NCI-H2171 (cell line): ENCODE measurements around the gene LRIT3.
"Not testable (repeated sequence)": the region's sequence is repeated elsewhere in the genome, so short reads cannot be mapped to it uniquely, and the experiment has no call there.

Experiments
- DNase-seq: peaks from one replicate; lab custom pipeline; 2025; lab: John Stamatoyannopoulos, UW

The LRIT3 gene

DNA sequence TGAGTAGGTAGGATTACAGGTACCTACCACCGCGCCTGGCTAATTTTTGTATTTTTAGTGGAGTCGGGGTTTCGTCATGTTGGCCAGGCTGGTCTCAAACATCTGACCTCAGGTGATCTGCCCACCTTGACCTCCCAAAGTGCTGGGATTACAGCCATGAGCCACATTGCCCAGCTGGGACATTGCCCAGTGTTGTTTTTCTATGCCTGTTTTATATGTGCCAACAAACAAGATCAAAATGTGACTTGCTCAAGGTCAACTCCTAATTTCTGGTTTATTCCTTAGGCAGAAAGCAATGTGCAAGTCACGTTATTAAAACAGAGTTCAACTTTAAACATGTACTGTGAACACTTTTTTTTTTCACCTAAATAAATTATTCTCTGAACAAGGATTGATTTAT, 2.7 kb downstream of the LRIT3 start:
- no peak for DNase-seq

DNA sequence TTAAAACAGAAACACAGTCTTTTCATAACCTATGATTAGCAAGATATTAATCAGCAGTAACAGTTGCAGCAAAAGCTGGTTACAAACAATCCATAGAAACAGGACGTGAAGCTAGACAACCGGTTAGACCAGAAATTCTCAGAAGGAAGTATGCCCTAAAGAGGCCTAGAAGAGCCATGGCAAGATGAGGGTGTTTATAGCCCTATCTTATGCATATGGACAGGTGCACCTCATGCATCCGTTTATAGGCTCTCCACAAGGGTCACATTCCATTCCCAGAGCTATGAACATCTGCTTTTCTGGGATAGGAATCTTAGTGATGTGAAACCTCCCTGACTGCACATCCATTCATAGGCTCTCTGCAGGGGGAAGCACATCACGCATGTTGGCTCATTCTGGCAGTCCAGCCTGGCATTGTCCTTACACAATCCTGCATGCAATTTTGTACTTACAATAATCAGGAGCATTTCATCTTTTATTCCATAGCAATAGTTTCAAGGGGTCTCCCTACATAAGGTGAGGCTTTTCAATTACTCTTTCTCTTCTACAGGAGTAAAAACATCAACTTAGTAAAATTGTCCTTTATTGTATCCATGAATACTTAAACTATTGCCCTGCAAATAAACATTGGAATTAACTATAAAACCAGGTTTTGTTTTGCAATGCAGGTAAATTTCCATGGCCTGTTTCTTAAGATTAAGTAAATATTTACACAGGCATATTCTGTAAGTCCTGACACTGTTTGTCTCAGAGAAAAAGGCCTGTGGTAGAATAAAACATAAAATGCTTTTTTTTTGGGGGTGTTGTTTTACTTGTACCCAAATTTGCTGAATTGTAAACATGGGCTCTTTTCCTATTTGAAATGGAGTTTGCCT, 11.8 kb downstream of the LRIT3 start:
- DNase-seq = not testable (repeated sequence)

- no peak for DNase-seq
These were observed 13.4 kb downstream of the LRIT3 start for GRCh38 chr4:109861271-109861670.

- DNase-seq = no peak
These were observed 14.1 kb downstream of the LRIT3 start for GRCh38 chr4:109861916-109862511.

DNA sequence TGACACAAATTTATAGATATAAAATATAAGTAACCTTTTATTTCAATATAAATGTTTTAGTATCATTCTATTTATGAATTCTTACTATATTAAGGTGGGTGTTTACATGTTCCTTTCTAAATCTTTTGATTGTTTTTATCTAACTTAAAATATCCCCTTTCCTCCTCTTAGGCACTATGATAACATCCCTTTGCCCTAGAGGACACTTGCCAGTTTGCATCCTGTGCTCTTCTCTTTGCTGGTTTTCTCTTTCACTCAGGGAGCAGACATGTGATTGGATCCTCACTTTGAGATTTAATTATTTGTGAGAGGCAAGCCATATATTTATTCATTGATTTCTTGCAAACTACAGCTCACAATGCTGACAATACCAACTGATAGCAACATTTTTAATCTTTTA, 16.2 kb downstream of the LRIT3 start:
- no peak for DNase-seq

DNA sequence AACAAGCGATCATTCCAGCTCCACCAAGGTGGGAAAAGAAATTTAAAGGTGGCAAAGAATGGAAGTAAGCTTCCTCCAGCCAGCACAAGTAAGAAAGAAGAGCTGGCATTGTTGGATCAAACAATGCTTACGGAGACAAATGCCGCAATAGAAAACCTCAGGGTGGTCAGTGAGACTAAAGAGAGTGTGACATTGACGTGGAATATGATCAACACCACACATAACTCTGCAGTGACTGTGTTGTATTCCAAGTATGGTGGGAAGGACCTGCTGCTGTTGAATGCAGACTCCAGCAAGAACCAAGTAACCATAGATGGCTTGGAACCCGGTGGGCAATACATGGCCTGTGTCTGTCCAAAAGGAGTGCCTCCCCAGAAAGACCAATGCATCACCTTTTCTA, 22.2 kb downstream of the LRIT3 start:
- no peak for DNase-seq

DNA sequence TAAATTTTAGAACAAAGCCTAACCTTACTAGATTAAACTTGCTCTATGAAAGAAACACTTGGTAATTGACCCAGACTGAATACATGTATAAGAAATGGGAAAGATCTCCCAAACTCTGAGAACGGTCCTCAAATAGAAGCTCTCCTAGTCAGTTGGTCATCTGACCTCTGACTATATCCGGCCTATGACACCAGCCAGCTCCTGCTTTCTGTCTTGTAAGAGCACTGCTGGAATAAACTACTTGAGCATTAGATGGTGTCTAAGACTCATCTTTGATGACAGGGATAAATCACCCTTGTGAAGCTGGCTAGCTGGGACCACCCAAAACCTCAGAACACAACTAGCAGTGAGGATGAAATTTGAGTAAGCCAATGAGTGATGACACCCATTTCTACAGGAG, 24.2 kb downstream of the LRIT3 start:
- no peak for DNase-seq

GRCh38 chr4:109872950-109873656, 25.2 kb downstream of the LRIT3 start:
- DNase-seq = no peak

GRCh38 chr4:109873791-109874514, 26.0 kb downstream of the LRIT3 start:
- no peak for DNase-seq

DNA sequence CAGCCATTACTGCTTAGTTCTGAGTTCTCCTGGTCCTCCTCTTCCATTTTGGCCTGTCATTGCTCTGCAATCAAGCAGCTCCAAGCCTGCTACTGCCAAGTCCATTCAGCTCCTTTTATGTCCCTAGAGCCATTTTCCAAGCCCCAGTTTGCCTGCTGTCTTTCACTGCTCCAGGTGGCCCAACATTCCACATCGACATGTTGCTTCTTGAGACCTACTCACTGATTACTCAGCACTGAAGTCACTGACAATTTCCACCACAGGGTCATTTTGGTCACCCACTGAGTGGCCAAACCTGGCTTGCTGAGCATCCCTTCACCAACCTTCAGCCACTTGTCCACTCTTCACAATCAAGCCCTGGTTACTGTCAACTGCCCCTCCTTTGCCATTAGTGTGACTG, 27.2 kb downstream of the LRIT3 start:
- no peak for DNase-seq

DNA sequence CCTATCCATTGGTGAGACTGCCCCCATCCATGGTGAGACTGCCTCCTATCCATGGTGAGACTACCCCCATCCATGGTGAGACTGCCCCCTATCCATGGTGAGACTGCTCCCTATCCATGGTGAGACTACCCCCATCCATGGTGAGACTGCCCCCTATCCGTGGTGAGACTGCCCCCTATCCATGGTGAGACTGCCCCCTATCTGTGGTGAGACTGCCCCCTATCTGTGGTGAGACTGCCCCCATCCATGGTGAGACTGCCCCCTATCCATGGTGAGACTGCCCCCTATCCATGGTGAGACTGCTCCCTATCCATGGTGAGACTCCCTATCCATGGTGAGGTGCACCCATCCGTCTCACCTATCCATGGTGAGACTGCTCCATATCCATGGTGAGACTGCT, 27.6 kb downstream of the LRIT3 start:
- DNase-seq = not testable (repeated sequence)

- no peak for DNase-seq
These were observed 28.8 kb downstream of the LRIT3 start for GRCh38 chr4:109876634-109877265.

- no peak for DNase-seq
These were observed 29.5 kb downstream of the LRIT3 start for GRCh38 chr4:109877400-109877799.

DNA sequence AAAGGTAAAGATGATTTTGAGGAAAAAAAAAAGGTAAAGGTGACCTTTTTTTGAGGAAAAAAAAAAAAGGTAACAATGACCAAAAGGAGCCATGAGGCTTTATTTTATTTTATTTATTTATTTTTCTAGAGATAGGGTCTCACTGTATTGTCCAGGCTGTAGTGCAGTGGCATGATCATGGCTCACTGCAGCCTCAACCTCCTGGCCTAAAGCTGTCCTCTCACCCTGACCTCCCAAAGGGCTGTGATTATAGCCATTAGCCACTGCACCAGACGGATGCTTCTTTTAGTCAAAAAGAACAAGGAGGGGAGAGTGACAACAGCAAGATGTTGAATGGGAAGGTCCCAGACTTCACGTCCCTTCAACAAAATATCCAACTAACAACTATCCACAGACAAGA, 30.4 kb downstream of the LRIT3 start:
- no peak for DNase-seq

GRCh38 chr4:109879081-109879480, 31.2 kb downstream of the LRIT3 start:
- no peak for DNase-seq

- no peak for DNase-seq
These were observed 31.9 kb downstream of the LRIT3 start for GRCh38 chr4:109879636-109880314.

GRCh38 chr4:109886303-109886702, 38.4 kb downstream of the LRIT3 start:
- no peak for DNase-seq

DNA sequence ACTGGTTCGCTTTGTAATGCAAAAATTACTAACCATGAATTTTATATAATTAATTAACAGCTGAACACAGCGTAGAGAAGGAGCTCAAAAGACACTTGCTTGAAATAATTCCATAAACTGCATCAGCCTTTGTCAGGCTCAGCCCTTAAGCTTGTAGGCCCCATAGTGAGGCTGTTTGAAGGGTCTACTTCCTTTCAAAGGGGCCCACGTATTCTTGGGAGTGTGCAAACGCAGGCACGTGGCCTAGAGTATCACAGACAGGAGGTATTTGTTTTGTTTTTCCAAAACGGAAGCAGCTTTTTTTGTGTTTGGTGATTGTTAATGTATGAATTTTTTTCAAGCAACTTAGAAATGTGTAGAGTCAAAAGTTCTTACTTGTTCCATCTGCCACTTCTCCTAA, 39.2 kb downstream of the LRIT3 start:
- DNase-seq = no peak

DNA sequence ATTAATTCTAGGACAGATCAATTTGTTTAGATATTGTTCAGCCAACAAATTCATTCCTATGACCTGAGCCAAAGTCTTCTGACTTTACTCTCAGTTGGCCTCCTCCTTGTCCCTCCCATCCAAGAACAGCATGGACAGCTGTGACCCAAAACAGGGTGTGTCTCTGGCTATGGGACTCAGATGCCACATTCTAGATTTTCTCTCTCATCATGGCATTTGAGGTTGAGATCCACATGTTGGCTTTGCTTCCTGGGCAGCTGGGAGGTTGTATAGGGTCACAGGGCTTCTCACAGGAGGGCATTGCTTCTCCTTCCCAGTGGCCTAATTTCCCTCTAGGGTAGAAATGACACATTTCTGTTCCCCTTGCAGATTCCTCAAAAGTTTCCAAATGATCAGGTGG, 42.2 kb downstream of the LRIT3 start:
- no peak for DNase-seq

- DNase-seq = no peak
These were observed 54.8 kb downstream of the LRIT3 start for GRCh38 chr4:109902559-109903251.

- DNase-seq = no peak
These were observed 60.8 kb downstream of the LRIT3 start for GRCh38 chr4:109908731-109909130.
